Muscle of arm (tissue), 12 donors: ENCODE results near the gene MEF2A. TPM values are rescaled to one million over a fixed set of nuclear protein-coding genes. Genes with fewer than 3 reads are reported as not detected.
A peak's percentile ranks its signal among the peaks of the same experiment; 100 is the strongest.
"Not testable (repeated sequence)": the region's sequence is repeated elsewhere in the genome, so short reads cannot be mapped to it uniquely, and the experiment has no call there.

Experiments
- DNase-seq: peaks from one replicate; pipeline ENCODE4 v3.0.0-alpha.2; 2013
- polyA plus RNA-seq, 12 donors: library from polyadenylated mRNA; unstranded; fragments of 120-200 nt; gene quantifications; one replicate each; pipeline ENCODE4 v1.2.1, GENCODE V29; 2013; ENCODE audit not compliant: insufficient read length in 12 of 12

The MEF2A gene
- polyA plus RNA-seq, 12 donors, result 44.0 to 96.2 (median 64.2) TPM; not detected in 1

- DNase-seq, result no peak
Measured at GRCh38 chr15:99727733-99728132, 161.9 kb downstream of the MEF2A start.

- DNase-seq, result no peak
Measured at GRCh38 chr15:99728916-99729315, 163.1 kb downstream of the MEF2A start.

DNA sequence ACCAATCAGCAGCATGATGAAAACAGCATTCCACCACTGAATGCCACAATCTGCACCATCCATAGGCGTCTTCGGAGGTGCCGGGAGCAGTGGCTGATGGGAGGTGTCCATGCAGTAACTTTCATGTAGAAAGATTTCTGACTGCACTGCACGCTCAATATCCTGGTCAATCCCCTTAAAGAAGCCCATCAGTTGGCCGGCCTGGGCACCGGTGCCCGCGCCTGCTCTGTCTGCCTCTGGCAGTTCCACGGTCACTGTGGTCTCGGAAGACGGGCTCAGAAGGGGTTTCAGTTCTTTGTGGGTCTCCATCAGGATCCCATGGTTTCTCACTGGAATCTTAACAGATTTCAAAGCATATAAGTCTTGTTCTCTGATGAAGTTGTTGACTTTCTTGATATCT lies 163.5 kb downstream of the MEF2A start:
- DNase-seq, result no peak

DNA sequence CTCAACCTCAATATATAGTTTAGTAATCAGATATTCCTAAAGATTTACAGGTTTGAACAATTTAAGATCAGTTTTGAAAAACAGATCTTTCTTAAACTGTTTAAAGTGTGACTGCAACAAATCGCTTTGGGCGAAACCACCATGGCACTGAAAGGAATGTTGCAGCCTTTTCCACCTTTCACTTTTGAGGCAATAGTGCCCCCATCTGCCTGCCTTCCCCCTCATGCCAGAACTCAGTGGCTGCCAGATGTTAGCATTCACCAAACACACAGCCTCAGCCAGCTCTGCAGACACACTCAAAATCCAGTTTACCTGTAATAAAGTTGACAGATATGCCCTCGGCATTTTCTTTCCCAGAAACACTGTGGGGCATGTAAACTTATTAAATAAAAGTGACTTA lies 164.1 kb downstream of the MEF2A start:
- peak; percentile 45 for DNase-seq

- no peak for DNase-seq
Measured at GRCh38 chr15:99731336-99732123, 165.7 kb downstream of the MEF2A start.

- DNase-seq, result peak; percentile 50
Measured at GRCh38 chr15:99732124-99732750, 166.5 kb downstream of the MEF2A start.

DNA sequence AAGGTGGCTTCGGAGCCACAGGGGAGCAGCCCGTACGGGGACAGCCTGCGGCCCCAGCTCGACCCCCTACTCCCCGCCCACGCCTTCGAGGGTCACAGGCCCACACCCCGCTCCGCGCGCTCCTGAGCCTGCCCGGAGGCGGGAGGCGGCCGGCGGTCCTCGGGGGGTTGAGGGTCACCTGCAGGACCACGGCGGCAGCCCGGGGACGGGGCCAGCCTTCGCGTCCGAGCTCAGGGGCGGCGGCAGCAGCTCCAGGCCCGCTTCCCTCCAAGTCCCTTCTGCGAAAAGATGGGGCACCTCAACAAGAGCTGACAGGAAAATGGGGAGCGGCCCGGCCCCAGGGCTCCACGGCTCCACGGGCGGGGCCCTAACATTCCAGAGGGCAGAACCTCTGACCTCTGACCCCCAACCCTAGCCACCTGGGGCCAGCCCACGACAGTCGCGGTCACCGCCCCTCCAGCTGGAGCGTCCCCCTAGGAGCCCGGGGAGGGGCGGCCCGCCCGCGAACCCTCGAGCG lies 167.0 kb downstream of the MEF2A start:
- peak; percentile 40 for DNase-seq

DNA sequence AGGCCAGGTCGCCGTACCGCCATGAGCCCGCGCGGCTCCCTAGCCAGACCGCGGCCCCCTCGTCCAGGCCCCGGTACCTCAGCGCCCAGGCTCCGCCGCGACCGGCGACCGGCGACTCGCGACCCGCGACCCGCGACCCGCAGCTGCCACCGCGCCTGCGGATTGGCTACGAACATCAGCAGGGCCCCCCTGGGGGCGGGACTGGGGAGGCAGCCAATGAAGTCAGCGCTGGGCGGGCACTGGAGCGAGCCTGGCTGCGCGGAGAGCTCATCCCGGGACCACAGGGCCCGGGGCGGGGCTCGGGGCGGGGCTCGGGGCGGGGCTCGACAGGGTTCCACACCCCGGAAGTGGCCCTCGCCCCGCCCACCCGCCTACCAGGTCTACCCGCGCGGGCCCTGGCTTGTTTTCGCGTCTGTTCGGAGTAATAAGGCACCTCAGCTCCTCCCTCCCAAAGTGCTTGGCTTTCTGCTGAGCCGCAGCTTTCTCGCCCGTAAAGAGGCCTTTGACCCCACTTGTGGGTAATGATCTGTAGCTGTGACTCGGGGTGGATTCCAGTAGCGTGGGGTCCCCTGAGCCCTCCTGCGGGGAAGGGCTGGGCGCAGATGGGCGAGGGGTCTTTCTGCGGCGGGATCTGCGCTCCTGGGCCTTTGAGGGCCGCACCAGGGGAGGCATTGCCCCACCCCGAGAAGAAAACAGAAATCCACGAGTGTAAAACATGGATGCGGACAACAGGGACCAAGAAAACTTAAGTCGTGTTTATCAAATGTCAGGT lies 167.7 kb downstream of the MEF2A start, which contains the start of gene LYSMD4:
Gene LYSMD4, minus strand, starts transcription at position 170 of the 772 bp plus-strand sequence. CDS start 1,438 bp downstream, outside the sequence.
- DNase-seq, result peak; percentile 95

- not testable (repeated sequence) for DNase-seq
Measured at GRCh38 chr15:99734040-99734291, 168.2 kb downstream of the MEF2A start.

- DNase-seq, result no peak
Measured at GRCh38 chr15:99734575-99734974, 168.8 kb downstream of the MEF2A start.

GRCh38 chr15:99735868-99736267 lies 170.1 kb downstream of the MEF2A start:
- no peak for DNase-seq

GRCh38 chr15:99736702-99737101 lies 170.9 kb downstream of the MEF2A start:
- DNase-seq, result no peak

DNA sequence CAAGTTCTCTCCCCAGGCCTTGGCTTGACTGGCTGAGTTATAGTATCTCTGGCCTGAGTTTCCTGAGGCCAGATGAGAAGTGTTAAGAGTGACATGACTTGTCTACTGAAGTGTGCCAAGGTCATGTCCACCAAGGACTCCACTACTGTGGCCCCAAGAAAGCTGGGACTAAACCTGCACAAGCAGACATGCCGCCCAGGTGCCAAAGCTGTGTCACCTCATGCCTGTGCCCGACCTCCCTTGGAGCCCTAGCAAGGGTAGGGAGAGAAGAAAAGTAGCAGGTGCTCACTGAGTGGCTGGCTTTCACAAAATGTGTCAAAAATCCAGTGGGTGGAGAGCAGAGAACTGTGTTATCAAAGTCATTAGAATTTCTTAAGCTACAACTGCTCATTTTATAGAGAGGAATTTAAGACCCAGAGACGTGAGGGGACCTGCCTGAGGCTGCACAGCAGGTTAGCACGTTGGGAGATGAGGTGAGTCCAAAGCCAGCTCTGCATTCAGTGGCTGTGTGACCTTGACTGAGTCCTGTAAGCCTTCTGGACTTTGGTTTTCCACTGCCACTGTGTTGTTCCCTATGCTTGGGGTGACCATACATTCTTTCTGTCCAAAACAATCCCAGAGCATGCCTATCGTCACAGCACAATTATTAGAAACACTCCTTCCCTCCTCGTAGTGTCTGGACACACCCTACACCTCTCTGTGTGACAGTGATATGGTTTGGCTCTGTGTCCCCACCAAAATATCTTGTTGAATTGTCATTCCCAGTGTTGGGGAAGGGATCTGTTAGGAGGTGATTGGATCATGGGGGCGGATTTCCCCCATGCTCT lies 172.4 kb downstream of the MEF2A start:
- no peak for DNase-seq

GRCh38 chr15:99741835-99742234 lies 176.1 kb downstream of the MEF2A start:
- no peak for DNase-seq

GRCh38 chr15:99744142-99744541 lies 178.4 kb downstream of the MEF2A start:
- DNase-seq, result no peak

DNA sequence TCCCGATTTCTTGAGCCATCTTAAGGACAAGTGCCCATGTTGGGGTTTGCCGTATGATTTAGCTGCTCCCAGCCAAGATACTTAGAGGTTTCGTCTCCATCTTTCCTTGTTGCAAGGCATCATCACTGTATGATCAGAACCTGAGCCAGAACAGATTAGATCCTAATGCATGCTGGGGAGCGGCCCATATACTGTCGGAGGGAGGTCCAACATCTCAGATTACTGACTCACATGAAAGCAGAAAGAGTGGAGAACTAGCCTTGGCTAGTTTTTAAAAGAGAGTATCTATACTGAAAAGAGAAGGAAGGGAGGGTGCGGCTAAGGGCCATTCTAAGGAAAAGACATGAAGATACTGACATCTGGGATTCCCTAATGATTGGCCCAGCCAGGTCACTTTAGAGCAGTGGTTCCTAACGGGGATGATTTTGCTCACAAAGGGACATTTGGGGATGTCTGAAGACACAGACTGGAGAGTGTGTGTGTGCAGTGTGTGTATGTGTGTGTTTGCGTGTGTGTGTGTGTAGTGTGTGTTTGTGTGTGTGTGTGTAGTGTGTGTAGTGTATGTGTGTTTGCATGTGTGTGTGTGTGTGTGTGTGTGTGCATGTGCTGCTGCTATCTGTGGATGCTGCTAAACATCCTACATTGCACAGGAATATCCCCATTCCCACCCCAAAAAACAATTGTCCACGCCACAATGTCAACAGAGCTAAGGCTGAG lies 179.7 kb downstream of the MEF2A start:
- DNase-seq, result no peak

GRCh38 chr15:99749386-99749785 lies 183.6 kb downstream of the MEF2A start:
- no peak for DNase-seq

GRCh38 chr15:99750326-99750725 lies 184.5 kb downstream of the MEF2A start:
- not testable (repeated sequence) for DNase-seq

DNA sequence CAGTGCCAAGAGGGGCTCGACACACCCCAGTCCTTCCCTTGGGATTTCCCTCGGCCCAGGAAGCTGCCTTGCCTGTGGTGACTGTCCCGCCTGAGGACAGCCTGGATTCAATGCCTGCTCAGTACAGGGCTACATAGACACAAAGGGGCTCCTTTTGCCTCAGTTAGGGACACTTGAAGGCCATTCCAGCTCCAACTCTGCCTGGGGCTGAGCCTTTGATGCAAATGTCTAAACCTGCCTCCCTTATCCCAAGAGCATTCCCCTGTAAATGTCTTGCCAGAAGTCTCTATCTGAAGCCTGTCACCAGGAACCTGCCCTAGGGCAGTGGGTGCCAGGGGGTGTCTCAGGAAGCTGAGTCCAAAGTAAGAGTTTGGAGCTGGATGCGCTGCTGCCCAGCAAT lies 186.8 kb downstream of the MEF2A start:
- DNase-seq, result no peak

GRCh38 chr15:99753066-99753465 lies 187.3 kb downstream of the MEF2A start:
- no peak for DNase-seq
